Hepatic stellate cell (primary cell): ENCODE data around the gene FAM185A.
"Not testable (repeated sequence)": the region's sequence is repeated elsewhere in the genome, so short reads cannot be mapped to it uniquely, and the experiment has no call there.

Source experiments
- DNase-seq: peaks from one replicate; pipeline ENCODE4 v3.0.0; 2011; ENCODE audit warnings: low spot score

The FAM185A gene

DNA sequence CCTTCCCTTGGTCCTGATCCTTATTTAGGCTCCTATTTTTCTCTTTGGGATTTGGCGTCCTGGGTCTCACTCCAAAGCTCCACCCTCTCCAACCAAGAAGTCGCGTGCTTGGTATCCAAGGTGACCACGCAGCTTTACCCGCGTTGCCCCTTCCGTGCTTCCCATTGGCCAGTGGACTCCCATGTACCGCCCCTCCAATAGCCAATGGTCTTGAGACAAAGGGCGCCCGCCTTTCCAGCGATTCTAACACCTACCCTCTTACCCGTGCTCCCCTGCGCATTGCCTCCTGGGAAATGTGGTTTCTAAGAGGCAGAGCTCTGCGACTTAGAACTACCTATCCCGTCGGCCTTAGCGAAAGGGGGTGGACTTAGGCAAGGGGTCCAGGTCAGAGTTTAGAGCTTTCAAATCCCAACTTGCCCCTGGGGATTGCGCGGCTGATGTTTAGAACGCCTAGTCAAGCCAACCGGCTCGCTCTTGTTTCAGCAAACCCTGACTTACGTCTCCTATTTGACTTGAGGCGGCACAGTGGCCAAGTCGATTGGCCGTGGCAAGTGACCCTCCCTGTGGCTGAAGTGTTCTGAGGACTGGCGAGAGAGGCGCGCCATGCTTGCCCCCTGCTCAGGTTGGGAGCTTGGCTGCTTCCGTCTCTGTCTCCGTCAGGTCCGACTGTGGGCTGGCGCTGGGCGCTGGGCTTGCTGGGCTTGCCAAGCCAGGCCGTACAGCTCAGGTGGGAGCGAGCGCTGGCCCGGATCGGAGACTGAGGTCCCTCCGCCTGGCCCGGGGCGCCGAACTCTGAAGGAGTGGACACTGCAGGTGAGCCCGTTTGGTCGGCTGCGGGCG lies at the start of gene FAM185A:
Gene FAM185A (plus strand): TSS at position 395 of the 840 bp plus-strand sequence. CDS start 209 bp downstream, at position 604.
- DNase-seq = peak; percentile 92

DNA sequence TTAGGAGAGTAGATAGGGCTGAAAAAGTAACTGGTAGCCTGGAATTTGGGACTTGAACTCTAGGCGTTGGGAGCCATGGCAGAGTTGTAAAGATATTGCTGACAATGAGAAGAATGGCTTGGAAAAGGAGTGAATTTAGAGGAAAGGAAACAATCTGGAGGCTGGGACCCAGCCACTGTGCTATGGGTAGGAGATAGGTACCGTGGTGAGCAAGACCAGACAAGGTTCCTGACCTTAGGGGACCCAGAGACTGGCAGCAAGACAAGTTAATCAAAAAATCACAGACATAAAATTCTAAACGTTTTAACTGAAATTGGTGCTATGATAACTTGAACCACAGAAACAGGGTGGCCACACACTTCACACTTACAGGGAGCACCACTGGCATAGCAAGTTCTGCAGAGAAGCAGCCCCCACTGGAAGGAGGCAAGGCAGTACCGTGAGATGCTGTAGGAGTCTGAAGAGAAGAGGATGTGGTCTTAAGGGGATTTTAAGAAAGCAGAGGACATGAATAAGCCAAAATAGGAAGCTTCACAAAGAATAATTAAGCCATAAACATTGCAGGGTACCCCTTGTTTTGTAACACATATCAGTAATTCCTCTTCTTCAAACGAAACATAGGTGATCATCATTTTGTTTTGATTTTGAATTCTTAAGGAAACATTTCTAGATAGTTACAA lies 35.6 kb upstream of the FAM185A start:
- not testable (repeated sequence) for DNase-seq

DNA sequence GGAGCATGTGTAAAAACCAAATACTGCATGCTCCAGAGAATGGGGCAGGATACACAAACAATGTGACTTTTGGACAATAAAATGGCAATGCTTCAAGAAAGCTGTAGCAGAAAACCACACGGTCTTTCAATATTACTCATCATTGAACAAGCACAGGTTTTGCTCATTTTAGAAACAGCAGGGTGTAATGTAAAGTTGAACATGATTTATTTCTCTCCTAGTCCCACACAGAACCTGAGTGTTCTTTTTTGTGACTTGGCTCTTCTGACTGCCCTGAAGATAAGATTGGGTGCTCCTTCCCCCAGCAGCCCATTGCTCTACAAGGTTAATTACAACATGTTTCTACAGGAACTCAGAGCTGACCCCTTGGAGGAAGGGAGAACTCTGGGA lies 35.1 kb upstream of the FAM185A start:
- not testable (repeated sequence) for DNase-seq

DNA sequence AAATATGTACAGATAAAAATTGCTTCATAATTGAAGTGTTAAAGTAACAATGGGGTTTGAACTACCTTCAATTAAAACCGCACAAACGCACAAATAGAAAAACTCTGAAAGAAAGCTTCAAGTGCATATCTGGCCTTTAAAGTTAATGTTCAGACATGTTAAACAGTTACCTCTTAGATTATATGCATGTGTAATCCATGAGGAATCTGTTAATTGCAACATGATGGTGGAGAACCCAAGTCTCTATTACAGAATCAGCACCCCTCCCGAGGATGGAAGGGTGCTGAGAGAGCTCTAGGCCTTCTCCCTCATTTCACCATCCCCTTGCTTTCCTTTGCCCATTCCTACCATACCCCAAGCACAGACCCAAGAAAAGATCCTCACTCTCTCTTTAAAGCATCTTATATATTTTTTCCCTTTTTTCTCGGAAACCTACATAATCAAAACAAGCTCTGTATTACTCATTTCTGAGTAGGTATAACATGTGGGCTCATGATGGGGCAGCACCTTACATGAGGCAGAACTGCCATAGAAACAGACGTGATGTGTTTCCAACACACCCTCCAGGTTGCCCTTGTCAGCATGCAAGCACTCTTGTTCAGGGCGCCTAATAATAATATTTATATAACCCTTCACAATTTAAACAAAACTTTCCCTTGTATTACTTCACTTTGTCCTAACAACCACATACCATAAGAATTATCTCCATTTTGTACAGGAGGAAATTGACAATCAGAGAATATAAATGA lies 33.9 kb upstream of the FAM185A start:
- not testable (repeated sequence) for DNase-seq

DNA sequence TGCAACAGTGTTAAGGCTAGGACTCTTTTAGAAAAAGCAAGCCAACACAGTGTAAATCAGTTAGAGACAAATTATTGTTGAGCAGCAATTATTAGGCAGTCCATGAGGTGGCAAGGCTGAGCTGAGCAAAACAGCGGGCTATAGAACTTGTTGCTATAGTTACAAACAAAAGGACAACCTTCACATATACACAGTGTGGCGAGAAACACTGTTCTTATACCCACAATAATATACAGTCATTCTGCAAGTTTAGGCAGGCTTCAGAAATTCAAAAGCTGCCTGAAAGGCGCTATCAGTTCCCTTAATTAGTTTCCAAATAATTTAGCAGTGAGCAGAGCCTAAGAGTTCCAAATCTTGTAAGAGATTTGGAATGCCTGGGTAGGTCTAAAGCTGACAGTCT lies 33.1 kb upstream of the FAM185A start:
- not testable (repeated sequence) for DNase-seq

DNA sequence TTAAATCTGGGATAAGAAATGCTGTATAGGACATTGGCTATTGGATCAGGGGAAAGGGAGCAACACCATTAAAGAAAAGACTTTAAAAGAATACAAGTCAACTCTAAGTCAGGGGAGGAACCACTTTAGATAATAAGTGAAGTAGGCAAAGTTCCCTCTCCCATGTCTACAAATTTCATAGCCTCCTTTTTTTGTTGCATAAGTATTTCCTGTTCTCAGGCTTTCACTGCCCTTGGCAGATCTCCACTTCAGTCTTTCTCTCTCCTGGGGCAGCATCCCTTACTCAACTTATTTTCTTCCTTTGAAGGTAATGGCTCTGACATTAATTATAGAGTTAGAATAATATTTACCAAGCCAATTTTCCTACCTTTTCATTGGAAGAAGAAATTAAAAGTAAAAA lies 30.3 kb upstream of the FAM185A start:
- not testable (repeated sequence) for DNase-seq

DNA sequence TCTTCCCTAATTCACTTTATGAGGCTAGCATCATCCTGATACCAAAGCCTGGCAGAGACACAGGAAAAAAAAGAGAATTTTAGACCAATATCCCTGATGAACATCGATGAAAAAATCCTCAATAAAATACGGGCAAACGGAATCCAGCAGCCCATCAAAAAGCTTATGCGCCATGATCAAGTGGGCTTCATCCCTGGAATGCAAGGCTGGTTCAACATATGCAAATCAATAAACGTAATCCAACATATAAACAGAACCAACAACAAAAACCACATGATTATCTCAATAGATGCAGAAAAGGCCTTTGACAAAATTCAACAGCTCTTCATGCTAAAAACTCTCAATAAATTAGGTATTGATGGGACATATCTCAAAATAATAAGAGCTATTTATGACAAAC lies 22.6 kb upstream of the FAM185A start:
- DNase-seq = not testable (repeated sequence)

DNA sequence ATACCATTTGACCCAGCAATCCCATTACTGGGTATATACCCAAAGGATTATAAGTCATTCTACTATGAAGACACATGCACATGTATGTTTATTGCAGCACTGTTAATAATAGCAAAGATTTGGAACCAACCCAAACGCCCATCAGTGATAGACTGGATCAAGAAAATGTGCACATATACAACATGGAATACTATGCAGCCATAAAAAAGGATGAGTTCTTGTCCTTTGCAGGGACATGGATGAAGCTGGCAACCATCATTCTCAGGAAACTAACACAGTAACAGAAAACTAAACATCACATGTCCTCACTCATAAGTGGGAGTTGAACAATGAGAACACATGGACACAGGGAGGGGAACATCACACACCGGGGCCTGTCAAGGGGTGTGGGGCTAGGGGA lies 19.1 kb upstream of the FAM185A start:
- DNase-seq = not testable (repeated sequence)

DNA sequence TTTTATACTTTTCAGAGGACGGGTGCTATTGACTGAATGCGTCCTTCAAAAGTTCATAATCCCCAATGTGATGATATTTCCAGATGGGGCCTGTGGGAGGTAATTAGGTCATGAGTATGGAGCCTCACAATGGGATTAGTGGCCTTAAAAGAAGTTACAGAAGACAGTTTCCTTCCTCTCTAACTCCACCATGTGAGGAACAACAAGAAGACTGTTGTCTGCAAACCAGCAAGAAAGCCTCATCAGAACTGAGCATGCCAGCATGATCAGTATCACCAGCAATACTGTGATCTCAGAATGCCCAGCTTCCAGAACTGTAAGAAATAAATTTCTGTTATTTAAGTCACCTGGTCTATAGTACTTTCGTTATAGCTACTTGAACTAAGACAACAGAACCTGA lies 18.4 kb upstream of the FAM185A start:
- DNase-seq = not testable (repeated sequence)

DNA sequence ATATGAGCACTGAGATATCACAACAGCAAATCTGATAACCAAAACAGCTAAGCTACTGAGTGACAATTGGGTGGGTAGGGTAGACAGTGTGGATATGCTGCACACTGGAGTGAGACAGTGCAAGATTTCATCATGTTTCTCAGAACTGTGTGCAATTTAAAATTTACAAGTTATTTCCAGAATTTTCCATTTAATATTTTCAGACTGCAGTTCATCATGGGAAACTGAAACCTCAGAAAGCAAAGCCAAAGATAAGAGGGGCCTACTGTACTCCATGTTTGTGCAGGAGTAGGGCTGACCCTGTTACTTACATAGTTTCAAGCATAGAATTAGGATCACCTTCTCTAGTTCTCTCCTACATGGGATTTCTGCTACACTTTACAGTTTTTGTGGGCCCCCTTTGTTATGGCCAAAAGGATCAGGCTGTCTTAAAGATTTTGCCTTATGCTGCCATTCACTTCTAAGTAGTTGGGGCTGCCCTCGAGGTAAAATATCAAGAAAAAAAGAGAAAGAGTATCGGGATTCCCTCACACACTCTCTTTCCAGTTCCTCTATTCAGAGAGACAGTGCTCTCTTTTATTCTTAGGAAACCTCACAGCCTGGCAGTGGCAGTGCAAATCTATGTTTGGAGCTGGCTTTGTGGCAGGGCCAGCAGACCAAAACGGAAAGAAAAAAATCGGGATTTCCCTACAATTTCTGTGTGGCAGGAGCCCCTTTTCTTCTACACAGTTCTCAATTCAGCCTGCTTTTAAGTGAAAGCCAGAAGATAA lies 6.6 kb upstream of the FAM185A start:
- DNase-seq = not testable (repeated sequence)

DNA sequence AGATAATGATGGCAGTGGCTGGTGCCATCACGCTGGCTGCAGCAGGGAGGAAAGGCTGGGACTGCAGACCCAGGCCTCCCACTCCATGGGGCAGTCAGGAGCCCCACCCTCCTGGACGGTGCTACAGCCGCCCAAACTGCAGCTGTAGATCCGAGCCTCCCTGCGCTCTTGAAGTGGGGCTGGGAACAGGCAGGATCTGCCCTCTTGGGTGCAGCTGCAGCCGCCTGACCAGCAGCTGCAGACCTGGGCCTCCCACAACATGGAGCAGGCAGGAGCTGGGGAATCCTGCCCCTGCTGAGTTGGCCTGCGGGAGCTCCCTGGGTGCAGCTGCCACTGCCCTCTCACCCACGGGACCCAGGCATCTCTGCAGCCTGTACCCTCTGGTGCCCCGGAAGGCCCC lies 4.9 kb upstream of the FAM185A start:
- not testable (repeated sequence) for DNase-seq

DNA sequence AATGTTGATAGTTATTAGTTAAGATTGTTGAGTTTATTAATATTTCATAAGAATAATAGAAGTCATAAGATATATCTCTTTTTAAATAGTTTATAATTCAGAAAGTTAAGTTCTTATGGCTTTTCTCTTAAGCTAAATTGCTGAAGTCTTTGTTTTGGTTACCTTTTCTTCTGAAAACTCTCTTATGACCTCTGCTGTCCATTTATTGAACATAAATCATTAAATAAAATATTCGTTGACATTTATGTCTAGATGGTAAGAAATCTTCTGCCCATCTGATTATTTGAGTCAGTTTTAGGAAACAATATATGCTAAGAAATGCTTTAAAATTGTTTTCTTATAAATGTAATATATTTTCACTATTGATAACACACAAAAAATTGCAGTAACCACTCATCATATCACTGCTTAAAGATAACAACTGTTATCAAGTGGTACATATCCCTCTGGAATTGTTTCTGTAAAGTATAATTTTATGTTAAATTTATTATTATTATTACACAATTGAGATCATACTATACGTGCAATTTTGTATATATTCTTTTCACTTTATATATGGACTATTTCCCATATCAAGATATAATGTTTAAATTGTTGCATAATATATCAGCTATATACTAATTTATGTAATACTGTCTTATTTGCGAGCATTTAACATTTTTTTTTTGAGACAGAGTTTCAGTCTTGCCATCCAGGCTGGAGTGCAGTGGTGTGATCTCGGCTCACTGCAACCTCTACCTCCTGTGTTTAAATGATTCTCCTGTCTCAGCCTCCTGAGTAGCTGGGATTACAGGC lies 3.1 kb upstream of the FAM185A start:
- DNase-seq = not testable (repeated sequence)

DNA sequence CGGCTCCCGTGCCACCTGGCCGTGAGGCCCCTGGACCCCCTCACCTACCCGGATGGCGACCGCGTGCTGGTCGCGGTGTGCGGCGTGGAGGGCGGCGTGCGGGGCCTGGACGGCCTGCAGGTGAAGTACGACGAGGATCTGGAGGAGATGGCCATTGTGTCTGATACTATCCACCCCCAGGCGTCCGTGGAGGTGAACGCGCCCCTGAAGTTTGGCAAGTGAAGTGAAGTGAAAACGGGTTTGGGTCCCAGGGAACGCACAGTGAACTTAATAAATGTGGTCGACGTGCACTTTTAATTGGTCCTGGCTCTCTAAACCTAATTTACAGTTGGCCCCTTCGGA lies 617 bp downstream of the FAM185A start:
- DNase-seq = not testable (repeated sequence)

DNA sequence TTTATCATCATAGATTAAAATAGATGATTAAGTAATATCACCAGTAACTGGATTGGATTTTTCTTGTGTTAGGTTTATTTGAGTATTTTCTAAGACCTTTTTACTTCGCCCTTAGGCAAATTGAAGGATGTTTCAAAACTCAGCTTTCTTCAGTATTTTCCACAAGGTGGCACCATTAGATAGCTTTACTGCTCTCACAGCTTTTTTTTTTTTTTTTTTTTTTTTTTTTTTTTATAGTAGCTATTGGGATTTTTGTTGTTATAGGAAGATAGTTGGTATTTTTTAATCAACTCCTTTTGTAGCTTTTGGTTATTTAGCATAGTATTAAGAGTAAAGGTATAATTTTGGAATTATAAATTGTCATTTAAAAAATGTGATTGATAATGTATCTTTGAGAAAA lies 9.4 kb downstream of the FAM185A start:
- not testable (repeated sequence) for DNase-seq

DNA sequence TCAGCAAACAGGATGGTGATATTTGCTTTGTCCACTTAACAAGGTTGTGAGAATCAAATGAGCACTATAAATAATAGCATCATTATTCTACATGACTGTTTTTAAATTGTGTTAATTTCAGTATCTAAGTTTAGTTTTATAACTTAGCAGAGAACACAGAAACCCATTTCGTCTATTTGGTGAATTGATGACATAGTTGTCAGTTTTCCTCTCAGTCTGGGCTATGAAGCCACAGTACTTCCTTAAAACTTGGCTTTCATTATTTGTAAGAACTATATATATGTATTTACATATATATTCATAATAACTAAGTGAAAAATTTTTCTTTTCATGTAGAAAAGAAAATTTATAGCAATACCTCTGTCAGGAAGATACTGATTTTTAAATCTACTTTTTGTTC lies 11.1 kb downstream of the FAM185A start:
- DNase-seq = not testable (repeated sequence)

DNA sequence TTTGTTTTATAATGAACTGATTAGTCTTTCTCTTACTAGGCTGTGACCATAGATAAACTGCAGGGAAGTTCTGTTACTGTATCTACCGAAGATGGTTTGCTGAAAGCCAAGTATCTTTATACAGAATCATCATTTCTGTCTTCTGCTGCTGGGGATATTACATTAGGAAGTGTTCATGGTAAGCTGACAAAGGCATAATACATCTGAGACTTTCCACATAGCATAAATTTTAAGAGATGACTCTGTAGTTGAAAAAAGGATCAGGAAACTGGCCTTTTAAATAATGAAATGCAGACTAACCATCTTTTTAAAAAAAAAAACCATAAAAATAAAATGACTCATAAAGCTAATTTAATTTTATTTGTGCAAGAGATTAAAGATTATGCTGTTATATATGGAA lies 12.4 kb downstream of the FAM185A start:
- DNase-seq = not testable (repeated sequence)

DNA sequence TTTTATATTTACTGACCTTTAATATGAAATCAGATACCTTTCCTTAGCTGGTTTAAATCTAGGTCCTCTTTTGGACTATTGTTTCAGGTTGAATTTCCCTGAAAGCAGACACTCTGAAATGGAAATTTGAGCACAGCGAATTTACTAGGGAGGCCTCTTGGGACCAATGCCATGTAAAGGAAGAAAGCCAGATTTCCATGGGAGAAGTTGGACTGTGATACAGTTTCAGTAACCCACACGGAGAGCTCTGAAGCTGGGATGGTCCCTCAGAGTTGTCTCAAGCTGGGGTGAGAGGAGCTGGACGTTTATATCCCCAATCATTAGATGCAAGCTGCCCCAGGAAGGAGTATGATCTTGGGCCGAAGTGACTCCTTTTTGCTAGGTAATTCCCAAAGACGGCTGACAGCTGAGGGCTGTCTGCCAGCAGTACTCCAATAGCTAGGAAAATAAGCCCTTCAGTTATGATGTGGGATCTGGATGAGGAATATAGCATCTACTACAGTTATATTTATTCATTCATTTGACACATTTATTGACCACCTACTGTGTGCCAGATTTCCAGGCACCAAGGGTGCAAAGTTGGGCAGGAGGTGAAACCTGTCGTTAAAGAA lies 14.6 kb downstream of the FAM185A start:
- not testable (repeated sequence) for DNase-seq

DNA sequence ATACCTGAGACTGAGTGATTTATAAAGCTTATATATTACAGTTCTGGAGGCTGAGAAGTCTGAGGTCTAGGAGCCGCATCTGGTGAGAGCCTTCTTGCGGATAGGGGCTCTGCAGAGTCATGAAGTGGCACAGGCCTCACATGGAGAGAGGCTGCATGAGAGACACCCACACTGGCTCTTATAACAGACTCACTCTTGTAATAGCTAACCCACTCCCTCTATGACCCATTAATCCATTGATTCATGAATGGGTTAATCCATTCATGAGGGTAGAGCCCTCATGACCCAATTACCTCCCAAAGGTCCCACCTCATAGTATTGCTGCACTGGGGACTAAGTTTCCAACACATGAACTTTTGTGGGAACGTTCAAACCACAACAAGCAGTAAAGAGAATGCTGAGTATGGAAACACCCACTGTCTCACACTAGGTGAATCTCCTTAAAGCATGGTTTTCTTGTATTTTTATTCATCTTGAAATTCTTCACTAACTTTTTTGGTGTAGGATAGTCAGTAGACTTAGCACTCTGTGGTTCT lies 20.9 kb downstream of the FAM185A start:
- DNase-seq = not testable (repeated sequence)

DNA sequence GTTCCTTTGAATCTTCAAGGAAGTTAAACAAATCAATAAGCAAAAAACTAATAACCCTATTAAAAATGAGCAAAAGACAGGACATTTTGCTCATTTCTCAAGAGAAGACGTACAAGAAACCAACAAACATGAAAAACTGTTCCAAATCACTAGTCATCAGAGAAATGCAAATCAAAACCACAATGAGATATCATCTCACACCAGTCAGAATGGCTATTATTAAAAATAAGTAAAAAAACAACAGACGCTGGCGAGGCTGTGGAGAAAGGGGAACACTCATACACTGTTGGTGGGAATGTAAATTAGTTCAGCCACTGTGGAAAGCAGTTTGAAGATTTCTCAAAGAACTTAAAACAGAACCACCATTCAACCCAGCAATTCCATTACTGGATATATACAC lies 21.7 kb downstream of the FAM185A start:
- DNase-seq = not testable (repeated sequence)

DNA sequence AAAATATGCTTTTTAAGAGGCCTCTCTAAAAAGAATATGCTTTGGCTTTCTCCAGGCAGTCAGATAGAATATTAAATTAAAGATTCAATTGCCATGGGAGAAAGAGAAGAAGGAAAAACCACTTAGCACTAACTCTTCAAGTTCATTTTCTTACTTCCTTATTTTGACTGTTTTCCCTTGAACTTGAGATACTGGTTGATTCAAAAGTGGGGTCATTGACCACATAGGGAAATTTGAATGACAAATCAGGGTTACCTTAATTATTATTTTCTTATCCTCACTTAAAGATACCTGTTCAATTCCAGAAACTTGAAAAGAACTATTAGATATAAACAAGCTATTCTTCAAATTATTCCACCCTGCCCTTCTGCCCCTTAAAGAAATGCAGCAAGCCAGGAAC lies 27.4 kb downstream of the FAM185A start:
- DNase-seq = not testable (repeated sequence)
